Measurements from ENCODE around the gene MXD4. TPM values are rescaled to one million over a fixed set of nuclear protein-coding genes. Genes with fewer than 3 reads are reported as not detected.

Gene MXD4
- total and polyA plus RNA-seq, 11 donors, result 27.5 to 76.6 (median 35.7) TPM

- no peaks in the 10 kb centered on the region for H3K4me1 ChIP-seq
- TF ChIP-seq CTCF (IDR thresholded peaks at IDR 0.05) (no peak), POLR2A (IDR thresholded peaks at IDR 0.05) (no peak)
- ATAC-seq (no peak), DNase-seq (peak in 1 of 5 donors; percentile 4)
- H3K36me3 ChIP-seq, result no peaks in the 10 kb centered on the region
- H3K9me3 ChIP-seq, result no peaks in the 10 kb centered on the region
- H3K27ac ChIP-seq, result no peak overlapping the region
- 93 to 98% (median 95%) methylated on average over 3 of the region's 3 CpGs for WGBS, 4 donors
- intact Hi-C loops (cut with DNase I), result no loop called here
- H3K27me3 ChIP-seq, result no peaks in the 10 kb centered on the region
- H3K4me3 ChIP-seq, result no peak overlapping the region
Measured at GRCh38 chr4:2283199-2283711, 21.3 kb upstream of the MXD4 start.

DNA sequence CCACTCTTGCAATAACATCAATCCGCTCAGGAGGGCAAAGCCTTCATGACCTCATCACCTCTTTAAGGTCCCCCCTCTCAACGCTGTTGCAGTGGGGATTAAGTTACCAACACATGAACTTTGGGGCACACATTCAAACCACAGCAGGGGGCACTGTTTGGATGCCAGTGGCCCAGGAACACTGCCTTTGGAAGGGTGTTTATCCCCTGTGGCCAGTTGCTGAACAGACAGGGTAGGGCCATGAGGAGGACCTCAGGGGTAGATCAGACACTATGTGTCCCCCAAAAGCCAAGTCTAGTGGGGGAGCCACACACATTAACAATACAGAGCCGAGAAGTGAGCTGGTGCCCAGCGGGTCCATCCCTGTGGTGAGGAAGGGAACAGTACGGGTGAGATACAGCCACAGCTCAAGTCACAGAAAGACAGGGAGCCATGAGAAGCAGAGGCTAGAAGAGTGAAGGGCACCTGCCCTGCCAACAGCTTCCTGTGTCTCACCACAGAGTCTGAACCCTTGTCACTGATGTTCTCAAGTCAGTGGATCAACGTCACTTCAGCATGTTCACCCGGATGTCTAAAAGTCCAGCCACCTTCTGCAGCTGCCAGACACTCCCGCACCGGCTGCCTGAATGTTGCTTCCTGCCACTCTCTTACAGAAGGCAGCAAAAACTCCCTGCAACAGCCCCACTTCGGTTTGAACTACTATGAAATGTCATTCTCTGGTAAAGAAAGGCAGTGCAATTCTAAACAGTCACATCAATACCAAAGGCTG is 19.9 kb upstream of the MXD4 start:
- peak in 1 of 4 donors; percentile 30 for ATAC-seq

DNA sequence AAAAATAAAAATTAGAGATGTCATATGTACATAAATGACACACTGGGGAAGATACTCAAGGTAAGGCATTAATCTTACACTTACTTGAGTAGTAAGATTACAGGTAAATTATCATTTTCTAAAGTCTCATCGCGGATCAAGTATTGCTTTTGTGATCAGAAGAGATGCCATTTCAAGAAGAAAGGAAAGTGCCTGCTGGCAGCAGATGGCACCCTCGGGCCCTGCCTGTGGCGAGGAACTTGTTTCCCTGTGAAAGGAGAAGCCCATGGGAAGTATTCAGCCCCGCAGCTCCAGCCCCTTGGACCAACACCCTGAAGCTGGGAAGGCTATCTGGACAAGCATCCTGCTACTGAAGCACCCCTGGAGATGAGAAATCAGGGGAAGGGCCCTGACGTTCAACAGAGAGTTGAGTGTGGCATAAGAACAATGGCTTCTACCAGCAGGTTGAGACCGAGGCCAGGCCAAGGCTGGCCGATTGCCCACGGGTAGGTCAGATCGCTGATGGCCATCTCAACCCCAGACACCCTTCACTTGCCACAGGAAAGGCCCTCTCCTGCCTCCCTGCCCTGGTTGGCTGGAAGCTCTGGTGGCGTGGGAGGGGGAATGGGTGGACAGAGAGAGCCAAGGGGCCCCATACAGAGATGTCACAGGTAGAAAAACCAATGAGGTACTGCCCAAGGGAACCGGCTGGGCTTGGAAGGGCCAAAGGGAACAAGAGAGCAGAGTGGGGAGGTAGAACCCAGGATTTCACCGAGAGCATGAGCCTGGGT is 18.8 kb upstream of the MXD4 start:
- 87 to 94% (median 89%) methylated on average over 13 of the region's 13 CpGs for WGBS, 4 donors
- DNase-seq, result peak in 2 of 5 donors; percentile 19 to 24
- no peak overlapping the region for H3K4me3 ChIP-seq
- H3K4me1 ChIP-seq, result no peaks in the 10 kb centered on the region
- ATAC-seq, result peak in 1 of 4 donors; percentile 20
- no peak for TF ChIP-seq POLR2A (IDR thresholded peaks at IDR 0.05)
- TF ChIP-seq CTCF (IDR thresholded peaks at IDR 0.05), result no peak
- no peaks in the 10 kb centered on the region for H3K9me3 ChIP-seq
- intact Hi-C loops (cut with DNase I), result no loop called here
- H3K27me3 ChIP-seq, result no peaks in the 10 kb centered on the region
- H3K36me3 ChIP-seq, result no peaks in the 10 kb centered on the region
- H3K27ac ChIP-seq, result peak overlapping the region in 1 of 12 donors; percentile 79

More for the DNA sequence above, 19.9 kb upstream of the MXD4 start:
- H3K36me3 ChIP-seq, result no peaks in the 10 kb centered on the region
- no peaks in the 10 kb centered on the region for H3K9me3 ChIP-seq
- no peaks in the 10 kb centered on the region for H3K27me3 ChIP-seq
- H3K27ac ChIP-seq, result peak overlapping the region in 1 of 12 donors; percentile 79
- no peak overlapping the region for H3K4me3 ChIP-seq
- TF ChIP-seq POLR2A (IDR thresholded peaks at IDR 0.05), result no peak
- TF ChIP-seq CTCF (IDR thresholded peaks at IDR 0.05), result no peak
- WGBS, 4 donors, result 57 to 75% (median 66%) methylated on average over 10 of the region's 10 CpGs
- H3K4me1 ChIP-seq, result no peaks in the 10 kb centered on the region
- intact Hi-C loops (cut with DNase I), result no loop called here
- peak in 3 of 5 donors; percentile 15 to 65 (median 19) for DNase-seq

DNA sequence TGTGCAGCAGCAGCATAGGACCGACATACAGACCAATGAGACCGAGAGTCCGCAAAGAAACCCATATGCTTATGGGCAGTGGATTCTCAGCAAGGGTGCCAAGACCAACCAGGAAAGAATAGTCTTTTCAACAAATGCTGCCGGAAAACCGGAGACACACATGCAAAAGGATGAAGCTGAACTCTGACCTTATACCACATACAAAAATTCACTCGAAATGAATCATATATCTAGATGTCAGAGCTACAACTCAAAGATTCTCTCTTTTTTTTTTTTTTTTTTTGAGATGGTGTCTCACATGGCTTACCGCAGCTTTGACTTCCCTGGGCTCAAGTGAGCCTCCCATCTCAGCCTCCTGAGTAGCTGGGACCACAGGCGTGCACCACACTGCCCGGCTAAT is 16.0 kb upstream of the MXD4 start:
- intact Hi-C loops (cut with DNase I), result no loop called here
- 88 to 96% (median 93%) methylated on average over 9 of the region's 9 CpGs for WGBS, 4 donors
- TF ChIP-seq POLR2A (IDR thresholded peaks at IDR 0.05), result no peak
- no peak for TF ChIP-seq CTCF (IDR thresholded peaks at IDR 0.05)

More for the DNA sequence above, 16.0 kb upstream of the MXD4 start:
- Histone ChIP-seq H3K9me3 (no peaks in the 10 kb centered on the region), H3K36me3 (no peaks in the 10 kb centered on the region), H3K27me3 (no peaks in the 10 kb centered on the region), H3K4me3 (no peak overlapping the region), H3K27ac (no peak overlapping the region), H3K4me1 (no peaks in the 10 kb centered on the region)
- DNase-seq, result no peak
- no peak for ATAC-seq

Data from heart left ventricle (tissue), 16 donors.